GM19372 (cell line): ENCODE data around the gene TLR9.

Source experiments
- ATAC-seq: cut with Tn5 transposase; IDR thresholded peaks from one replicate; pipeline ENCODE4 v1.9.1; 2021; ENCODE audit warnings: mild to moderate bottlenecking, low read depth, moderate library complexity; ENCODE audit not compliant: unreplicated experiment

The TLR9 gene

GRCh38 chr3:52232279-52233107 lies 7.0 kb upstream of the TLR9 start:
- ATAC-seq: no peak

- no peak for ATAC-seq
These were observed 6.2 kb upstream of the TLR9 start for GRCh38 chr3:52231502-52232278.

- ATAC-seq: no peak
These were observed 5.5 kb upstream of the TLR9 start for GRCh38 chr3:52230889-52231499.

GRCh38 chr3:52230461-52230860 lies 5.0 kb upstream of the TLR9 start:
- no peak for ATAC-seq

GRCh38 chr3:52229656-52230055 lies 4.2 kb upstream of the TLR9 start:
- no peak for ATAC-seq

- ATAC-seq: no peak
These were observed 3.4 kb upstream of the TLR9 start for GRCh38 chr3:52228751-52229291.

GRCh38 chr3:52228266-52228665 lies 2.8 kb upstream of the TLR9 start:
- no peak for ATAC-seq

GRCh38 chr3:52227766-52228165 lies 2.3 kb upstream of the TLR9 start:
- no peak for ATAC-seq

- no peak for ATAC-seq
These were observed 1.7 kb upstream of the TLR9 start for GRCh38 chr3:52227117-52227516.

- no peak for ATAC-seq
These were observed 878 bp upstream of the TLR9 start for GRCh38 chr3:52226229-52226817.

GRCh38 chr3:52223449-52224408 lies 1.7 kb downstream of the TLR9 start:
- no peak for ATAC-seq

- ATAC-seq: no peak
These were observed 2.9 kb downstream of the TLR9 start for GRCh38 chr3:52222319-52223221.

- ATAC-seq: no peak
These were observed 3.7 kb downstream of the TLR9 start for GRCh38 chr3:52221563-52222318.

- no peak for ATAC-seq
These were observed 4.3 kb downstream of the TLR9 start for GRCh38 chr3:52221141-52221562.

GRCh38 chr3:52220380-52221026 lies 4.9 kb downstream of the TLR9 start:
- no peak for ATAC-seq

- no peak for ATAC-seq
These were observed 6.4 kb downstream of the TLR9 start for GRCh38 chr3:52218937-52219650.

GRCh38 chr3:52218454-52218853 lies 7.0 kb downstream of the TLR9 start:
- no peak for ATAC-seq
